ENCODE measurements around the gene ATP6V1B1. TPM values are rescaled to one million over a fixed set of nuclear protein-coding genes. Genes with fewer than 3 reads are reported as not detected.
A peak's percentile ranks its signal among the peaks of the same experiment; 100 is the strongest.

The ATP6V1B1 gene
- total RNA-seq, 1 donor = 0.09 TPM

DNA sequence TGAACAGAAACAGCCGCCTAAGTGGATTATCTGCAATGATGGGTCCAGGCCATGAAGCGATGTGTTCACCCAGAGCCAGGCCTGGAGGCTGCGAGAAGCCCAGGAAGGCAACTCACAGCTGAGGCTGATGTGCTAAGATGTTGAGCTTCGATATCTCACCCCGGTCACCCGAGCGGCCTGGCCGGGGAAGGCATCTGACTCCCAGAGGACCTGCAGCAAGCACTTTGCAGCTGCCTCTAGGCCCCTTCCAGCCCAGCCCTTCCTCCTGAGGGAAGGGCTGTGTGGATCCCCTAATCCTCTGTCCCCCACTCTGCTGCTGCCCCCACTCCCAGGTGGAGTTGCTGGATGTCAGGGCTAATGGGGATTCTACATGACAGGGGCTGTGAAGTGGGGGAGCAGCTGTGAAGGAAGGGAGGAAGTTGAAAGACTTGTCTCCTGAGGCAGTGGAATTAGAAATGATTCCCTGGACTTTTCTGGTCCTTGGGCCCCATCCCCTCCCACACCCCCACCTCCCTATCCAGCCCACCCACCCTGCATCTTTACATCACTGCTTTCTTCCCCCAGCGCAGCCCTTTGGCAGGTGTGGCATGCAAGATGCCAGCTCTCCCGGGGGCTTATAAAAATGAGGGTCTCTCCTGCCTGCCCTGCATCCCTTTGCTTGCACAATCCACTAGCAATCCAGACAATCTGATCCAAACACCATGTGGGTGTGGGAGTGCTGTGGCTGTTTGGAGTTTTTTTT lies 4.3 kb downstream of the ATP6V1B1 start:
- TF ChIP-seq CTCF (IDR thresholded peaks at IDR 0.05; ENCODE audit: insufficient read depth, low read length) = no peak
- H3K4me3 ChIP-seq (ENCODE audit: low read depth, low read length) = no peak overlapping the region
- no peak for DNase-seq (ENCODE audit: low read depth)

GRCh38 chr2:70941186-70941585 lies 5.5 kb downstream of the ATP6V1B1 start:
- no peak for TF ChIP-seq CTCF (IDR thresholded peaks at IDR 0.05; ENCODE audit: insufficient read depth, low read length)

DNA sequence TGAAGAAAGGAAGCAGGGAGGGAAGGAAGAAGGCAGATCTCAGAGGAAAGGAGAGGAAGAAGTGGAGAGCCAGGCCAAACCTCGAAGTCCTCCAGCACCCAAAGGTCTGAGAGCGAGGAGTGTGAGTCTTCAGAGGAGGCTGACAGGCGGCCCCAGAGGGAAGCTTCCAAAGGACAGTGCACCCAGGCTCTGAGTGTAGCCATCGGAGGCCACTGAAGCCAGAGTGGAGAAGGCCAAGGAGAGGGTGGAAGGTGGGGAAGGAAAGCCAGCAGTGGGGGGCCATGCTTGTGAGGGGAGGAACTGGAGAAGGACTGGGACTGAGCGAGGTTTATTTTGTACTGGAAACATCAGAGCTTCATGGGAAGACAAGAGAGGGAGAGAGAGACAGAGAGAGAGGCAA lies 6.0 kb downstream of the ATP6V1B1 start:
- no peak for DNase-seq (ENCODE audit: low read depth)
- H3K4me3 ChIP-seq (ENCODE audit: low read depth, low read length) = no peak overlapping the region
- no peak for TF ChIP-seq CTCF (IDR thresholded peaks at IDR 0.05; ENCODE audit: insufficient read depth, low read length)

More at GRCh38 chr2:70941186-70941585, 5.5 kb downstream of the ATP6V1B1 start:
- H3K4me3 ChIP-seq (ENCODE audit: low read depth, low read length) = no peak overlapping the region
- no peak for DNase-seq (ENCODE audit: low read depth)

DNA sequence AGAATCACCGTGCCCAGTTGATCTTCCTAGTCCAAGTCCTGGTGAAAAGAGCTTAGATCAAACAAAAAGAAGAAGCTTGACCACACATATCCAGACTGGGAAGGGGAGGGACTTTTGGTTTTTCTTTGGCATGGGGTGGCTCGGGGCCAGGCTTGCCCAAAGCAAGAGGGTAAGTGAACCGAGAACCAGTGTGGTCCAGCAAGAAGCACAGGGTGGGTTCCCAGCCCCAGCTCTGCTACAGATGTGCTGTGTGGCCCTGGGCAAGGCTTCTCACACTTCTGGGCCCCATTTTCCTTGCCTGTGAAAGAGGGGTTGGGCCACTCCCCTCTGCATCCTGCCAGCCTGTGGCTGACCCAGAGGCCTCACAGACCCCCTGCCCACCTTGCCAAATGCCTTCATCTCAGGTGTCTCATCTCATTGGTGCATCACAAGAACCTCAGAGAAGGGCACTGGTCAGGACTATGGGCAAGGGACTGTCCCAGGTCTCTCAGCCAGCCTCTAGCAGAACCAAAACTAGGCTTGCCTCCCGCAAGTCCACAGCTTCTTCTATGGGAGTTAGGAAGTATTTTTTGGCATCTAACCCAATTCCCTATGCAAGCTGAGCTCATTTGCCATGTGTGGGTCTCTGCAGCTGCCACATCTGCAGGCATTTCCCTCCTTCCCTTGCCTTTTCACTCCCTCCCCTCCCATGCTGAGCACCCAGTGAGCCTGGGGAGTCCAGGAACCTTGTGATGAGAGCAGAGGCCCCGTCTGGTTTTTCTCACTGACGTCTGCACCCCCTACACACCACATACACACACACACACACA lies 6.9 kb downstream of the ATP6V1B1 start:
- H3K4me3 ChIP-seq (ENCODE audit: low read depth, low read length) = no peak overlapping the region
- no peak for TF ChIP-seq CTCF (IDR thresholded peaks at IDR 0.05; ENCODE audit: insufficient read depth, low read length)
- DNase-seq (ENCODE audit: low read depth) = peak; percentile 21

GRCh38 chr2:70943205-70943871 lies 7.6 kb downstream of the ATP6V1B1 start:
- TF ChIP-seq CTCF (IDR thresholded peaks at IDR 0.05; ENCODE audit: insufficient read depth, low read length) = no peak
- no peak overlapping the region for H3K4me3 ChIP-seq (ENCODE audit: low read depth, low read length)
- no peak for DNase-seq (ENCODE audit: low read depth)

GRCh38 chr2:70944111-70944690 lies 8.5 kb downstream of the ATP6V1B1 start:
- no peak overlapping the region for H3K4me3 ChIP-seq (ENCODE audit: low read depth, low read length)
- no peak for TF ChIP-seq CTCF (IDR thresholded peaks at IDR 0.05; ENCODE audit: insufficient read depth, low read length)
- DNase-seq (ENCODE audit: low read depth) = no peak

Measured in fibroblast of the aortic adventitia (primary cell).